Stimulated activated CD4-positive, alpha-beta T cell treated with anti-CD3 and anti-CD28 coated beads, Interleukin-2, amount 100 ng/mL, for 4 hours (primary cell): ENCODE results near the gene SMPD3.

Experiments
- DNase-seq: peaks from one replicate; pipeline ENCODE4 v3.0.0-alpha.2; 2020; ENCODE audit warnings: low read depth

Gene SMPD3

DNA sequence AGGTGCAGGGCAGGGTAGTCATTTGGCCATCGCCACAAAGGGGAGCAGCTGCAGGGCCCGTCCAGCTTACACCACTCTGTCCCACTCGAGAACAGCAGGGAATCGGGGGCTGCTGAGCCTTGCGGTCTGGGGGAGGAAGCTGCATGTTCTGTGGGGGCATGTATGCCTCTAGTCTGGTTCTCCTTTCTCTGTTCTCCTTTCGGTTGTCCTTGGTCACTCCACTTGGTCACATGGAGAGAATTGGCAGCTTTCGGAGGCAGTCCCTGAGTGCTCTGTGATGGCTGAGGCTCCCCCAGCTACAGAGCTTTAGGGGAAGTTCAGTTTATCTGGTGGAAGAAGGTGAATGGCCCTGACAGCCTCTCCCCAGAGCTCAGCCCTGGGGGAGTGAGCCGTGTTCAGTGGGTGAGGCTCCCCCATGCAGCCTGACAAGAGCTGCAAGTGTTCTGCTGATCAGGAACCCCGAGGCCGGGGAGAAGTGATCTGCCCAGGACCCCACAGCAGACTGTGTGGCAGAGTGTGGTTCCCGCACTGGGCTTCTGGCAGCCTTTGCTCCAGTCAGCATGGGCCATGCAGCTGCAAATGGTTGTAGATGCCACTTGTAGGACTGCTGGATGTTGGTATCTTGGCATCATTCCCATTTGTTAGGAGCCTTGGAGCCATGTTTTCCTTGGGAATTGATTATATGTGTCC is 22.3 kb upstream of the SMPD3 start:
- no peak for DNase-seq

DNA sequence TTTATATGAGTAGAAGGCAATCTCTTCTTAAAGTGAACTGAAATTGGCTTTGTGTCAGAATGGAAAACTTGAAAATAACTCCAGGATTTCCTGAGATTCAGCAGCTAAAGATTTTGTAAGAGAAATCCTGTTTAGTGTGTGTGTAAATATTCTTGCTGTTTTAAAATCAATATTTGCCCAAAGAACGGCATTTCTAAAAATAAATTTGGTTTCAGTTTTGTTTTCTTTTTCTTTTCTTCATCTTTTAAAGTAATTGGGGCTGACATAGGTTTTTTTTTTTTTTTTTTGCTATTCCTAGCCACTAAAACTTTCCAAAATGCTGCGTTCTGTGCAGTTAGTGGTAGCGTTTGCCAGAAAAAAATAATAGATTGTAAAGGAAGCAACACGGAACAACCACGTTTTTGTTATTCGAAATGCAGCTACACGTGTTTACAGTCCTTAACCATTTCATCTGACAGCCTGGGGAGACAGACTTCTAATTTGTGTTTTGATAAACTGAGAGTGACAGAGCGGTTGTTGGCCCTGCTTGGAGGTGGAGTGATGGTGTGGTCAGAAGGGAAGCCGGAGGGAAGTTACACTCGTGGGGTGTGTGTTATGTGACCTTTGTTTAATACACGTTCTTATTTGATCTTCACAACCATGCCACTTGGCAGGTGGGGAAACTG is 21.6 kb upstream of the SMPD3 start:
- DNase-seq, result no peak

DNA sequence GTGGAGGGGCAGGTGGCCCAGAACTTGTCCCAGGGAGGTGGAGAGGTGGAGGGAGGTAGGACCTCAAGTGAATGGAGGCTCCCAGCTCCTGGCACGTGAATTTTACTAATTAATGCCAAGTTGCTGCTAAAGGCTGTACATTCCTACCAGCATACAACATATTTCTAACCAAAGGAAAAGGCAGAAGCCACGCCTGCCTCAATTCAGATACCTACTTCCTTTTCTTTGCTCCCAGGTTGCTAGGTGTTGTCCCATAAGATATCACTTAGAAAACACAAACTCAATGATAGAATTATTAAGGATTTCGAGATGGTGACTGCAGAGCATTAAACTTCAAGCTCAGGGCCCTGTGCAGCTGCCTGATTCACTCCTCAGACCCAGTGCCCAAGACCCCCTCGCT is 20.5 kb upstream of the SMPD3 start:
- no peak for DNase-seq

DNA sequence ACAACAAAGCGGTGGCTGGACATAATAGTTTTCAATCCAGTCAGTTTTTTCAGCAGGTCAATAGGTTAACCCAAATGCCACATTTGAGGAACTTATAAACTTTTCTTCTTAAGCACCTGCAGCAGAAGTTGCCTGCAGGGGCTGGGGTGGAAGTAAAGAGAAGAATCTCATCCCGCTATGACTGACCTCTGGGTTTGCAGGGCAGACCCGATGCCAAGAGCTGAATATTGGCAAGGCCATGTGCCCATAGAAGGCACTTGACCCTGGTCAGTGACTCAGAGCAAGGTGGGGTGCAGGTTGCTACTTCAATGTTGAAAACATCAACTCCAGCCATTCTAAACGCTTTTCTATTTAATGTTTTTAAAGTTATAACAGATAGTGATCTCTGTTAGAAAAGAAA is 17.9 kb upstream of the SMPD3 start:
- no peak for DNase-seq

DNA sequence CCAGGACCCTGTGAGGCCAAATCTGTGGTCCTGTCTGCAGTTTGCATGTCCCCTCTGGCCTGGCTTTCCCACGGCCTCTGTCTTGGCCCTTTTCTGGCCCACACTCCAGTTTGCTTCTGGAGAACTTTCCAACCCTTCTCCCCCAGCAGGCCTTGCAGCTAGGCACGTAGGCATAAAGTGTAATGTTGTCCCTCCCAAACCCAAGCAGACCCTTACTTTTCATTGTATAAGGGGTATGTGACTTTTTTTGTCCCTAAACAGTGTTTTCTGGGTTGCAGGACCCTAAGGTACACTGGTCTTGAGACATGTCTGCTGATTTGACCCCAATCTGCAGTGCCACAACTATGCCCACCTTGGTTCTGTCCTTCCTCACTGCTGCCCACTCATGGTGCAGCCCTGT is 15.6 kb upstream of the SMPD3 start:
- no peak for DNase-seq

DNA sequence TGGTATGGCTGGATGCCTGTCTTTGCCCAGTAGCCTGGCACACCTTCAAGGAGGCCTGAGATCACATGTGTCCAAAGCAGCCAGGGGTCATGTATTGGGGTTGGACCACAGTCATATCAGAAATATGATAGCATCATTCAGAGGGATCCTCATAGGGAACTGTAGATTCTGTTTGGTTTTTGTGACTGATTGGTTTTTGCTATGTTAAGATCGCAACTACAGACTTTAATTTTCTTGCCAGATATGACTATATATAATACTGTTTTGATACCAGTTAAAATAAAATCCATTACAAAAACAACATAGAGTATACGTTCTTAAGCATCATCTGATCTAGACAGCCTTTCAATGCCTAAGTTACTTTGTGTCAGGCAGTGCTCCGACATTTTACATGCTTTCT is 11.8 kb upstream of the SMPD3 start:
- no peak for DNase-seq

DNA sequence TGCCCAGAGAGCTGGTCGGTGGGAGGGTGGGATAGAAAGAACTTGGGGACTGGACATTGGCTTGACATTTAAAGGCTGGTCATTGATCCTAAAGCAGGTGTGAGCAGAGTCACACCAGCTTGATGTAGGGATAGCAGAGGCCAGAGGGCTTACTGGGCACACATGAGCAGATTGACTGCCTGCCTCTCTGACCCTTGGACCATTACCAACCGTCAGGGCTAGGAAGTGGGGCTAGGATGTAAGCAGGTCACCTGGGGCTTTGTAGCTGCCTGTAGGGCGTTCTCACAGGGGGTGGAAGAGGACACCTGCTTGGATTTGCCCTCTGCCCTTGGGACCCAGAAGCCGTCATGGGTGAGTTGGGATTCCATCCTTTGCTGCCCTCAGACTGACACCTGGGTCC is 11.1 kb upstream of the SMPD3 start:
- DNase-seq, result no peak

DNA sequence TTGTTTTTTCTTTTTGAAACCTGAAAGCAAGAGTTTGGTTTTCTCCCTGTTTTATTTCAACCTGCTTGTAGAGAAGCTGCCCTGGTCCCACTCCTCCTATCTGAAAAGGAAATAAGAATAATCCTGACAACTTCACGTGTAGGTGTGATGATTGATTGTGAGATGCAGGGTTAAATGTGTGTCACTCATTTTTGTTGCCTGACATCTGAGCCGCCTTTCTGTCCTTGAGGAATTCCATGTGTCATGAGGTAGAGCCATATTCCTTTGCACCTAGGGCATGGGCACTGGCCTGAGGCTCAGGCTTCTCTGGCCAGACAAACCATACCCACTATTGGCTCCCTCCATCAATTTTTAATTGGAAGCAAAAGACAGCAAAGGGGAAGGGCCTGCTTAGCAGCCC is 10.2 kb upstream of the SMPD3 start:
- DNase-seq, result no peak

DNA sequence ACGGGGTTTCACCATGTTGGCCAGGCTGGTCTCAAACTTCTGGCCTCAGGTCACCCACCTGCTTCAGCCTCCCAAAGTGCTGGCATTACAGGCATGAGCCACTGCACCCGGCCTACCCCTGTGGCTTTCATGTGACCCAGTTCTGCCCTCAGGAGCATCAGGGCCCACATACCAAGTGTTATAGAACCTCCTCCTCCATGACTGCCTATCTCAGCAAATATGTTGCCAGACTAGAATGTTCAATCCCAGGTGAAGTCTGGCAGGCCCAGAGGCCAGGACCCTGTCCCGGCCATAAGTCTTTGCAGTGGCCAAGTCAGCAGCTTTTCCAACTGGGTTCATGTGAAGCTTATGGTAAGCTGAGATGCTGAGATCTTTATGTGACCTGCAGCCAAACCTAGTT is 9.8 kb upstream of the SMPD3 start:
- DNase-seq, result no peak

DNA sequence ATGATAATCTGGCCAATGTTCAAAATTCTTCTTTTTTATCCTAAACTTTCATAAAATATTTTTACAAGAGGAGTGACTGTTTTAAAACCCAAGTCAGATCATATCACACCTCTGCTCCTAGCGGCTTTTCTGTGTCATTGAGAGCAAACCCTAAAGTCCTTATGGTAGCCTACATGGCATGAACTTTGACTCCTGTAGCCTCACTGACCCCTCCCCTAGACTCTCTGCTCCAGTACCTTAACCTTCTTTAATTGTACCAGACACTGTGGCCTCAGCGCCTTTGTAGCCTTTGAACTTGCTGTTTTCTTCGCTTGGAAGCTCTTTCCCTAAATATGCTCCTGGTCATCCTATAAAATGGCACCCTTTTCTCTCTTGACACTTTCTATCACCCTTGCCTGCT is 7.3 kb upstream of the SMPD3 start:
- no peak for DNase-seq

DNA sequence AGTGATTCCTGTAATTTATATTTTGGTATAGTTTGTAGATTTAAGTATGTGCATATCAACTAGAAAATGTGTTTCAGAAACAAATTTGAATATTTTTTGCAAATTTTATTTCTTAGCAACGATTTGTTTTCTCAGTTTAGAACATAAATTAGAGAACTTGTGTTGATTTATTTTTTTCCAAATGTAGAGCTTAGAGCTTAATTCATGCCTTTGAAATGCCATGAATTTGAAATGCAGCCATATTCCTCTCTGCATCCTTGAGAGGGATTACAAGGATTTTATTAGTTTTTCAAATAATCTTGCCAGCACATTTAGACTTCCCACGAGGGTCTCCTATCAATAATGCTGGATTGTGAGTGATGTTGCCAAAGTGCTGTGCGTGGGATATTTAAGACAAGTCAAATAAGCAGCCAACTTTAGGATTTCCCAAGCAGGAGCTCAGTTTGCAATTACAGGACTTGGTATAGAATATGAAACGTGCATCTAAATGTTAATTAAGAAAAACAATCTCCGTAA is 6.7 kb upstream of the SMPD3 start:
- DNase-seq, result no peak

DNA sequence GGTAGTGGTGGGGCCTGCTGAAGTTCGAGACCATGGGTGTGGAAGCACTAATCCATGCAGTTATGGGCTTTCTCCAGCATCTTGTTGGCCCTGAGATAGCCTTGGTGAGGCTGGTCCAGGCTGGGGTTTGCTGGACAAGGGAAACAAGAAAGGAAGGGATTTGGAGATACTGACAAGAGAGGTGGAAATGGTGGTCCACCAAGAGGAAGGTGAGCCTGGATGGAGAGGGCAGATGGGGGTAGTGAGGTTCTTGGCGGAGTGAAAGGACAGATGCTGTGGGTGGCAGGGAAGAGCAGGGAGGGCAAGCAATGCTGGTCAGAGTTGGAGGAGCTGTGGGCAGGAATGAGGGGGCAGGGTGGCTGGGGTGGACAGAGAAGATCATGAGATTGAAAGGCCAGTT is 5.5 kb upstream of the SMPD3 start:
- DNase-seq, result no peak

DNA sequence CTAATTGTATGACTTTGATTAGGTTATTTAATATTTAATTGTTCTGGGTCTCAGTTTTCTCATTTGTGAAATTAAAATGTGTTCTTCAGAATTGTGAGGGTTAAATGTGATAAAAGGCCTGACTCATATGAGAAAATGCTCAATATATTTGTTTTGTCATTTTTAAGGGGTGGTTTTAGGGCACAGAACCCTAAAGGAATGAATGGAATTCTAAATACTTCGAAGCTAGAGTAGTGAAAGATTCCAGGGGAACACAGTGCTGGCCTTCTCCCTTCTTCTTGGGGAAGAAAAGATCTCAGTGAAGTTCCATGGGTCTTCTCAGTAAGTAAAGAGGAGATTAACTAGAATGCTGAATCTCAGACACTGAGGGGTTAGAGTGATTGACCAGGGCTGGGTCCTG is 3.9 kb upstream of the SMPD3 start:
- no peak for DNase-seq

DNA sequence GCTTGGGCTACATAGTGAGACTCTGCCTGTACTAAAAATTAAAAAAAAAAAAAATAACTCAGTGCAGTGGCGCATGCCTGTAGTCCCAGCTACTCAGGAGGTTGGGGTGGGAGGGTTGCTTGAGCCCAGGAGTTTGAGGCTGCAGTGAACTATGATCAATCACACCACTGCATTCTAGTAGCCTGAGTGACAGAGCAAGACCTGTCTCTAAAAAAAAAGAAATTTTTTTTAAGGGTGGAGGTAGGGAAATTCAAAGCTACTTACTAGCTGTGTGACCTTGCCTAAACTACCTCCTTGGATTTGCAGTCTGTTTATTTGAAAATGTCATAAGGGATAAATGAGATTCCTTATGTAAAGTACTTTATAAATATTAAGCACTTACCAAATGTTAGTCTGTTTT is 3.4 kb upstream of the SMPD3 start:
- no peak for DNase-seq

DNA sequence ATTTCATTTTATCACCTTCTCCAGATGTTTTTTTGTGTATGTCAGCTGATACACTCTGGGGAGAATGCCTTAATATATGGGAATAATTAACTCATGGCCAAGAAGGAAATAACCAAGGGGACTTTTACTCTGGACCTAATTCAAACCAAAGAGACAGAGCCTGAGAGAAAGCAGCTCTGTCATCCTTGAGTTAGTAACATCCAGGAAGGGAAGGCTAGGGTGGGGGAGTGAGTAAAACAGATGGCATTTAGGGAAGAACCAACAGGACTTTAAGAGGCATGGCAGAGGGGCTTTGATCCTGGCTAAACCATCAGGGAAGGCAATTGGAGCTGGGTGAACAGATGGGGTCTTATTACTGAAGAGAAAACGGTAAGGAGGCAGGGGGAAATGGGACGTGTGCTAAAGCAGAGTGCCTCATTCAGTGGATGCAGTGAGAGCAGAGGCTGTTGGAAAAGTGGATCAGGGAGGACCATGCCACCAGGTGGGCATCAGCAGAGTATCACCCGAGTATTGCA is 2.5 kb upstream of the SMPD3 start:
- no peak for DNase-seq

DNA sequence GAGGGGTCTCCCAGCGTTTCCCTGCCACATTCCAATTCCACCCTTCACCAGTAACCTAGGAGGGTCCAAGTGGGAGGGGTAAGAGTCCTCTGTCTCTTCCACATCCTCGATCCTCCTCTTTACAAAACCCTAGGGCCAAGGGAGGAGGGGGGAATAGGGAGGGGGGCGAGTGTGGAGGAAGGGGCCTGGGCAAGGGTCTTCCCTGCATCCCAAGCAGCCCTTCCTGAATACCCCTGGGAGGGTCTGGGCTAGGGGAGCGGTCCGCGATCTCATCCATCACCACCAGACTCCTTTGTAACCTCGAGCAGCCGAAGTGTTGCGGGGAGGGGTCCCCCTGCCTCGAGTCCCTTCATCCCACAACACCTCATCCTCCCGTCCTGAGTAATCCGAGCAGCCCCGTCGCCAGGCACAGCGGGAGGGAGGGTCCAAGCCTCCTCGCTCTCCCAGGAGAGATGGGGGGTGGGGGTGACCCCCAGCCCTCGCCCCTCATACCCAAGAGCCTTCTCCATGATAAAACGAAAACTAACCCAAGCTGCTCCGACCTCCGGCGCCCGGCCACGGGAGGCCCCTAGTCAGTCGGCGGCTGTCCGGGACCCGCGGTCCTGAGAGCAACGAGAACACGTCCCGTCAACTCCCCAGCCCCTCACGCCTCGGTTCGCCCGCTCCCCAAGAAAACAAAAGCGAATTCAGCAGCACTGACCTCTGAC is 502 bp downstream of the SMPD3 start:
- no peak for DNase-seq

DNA sequence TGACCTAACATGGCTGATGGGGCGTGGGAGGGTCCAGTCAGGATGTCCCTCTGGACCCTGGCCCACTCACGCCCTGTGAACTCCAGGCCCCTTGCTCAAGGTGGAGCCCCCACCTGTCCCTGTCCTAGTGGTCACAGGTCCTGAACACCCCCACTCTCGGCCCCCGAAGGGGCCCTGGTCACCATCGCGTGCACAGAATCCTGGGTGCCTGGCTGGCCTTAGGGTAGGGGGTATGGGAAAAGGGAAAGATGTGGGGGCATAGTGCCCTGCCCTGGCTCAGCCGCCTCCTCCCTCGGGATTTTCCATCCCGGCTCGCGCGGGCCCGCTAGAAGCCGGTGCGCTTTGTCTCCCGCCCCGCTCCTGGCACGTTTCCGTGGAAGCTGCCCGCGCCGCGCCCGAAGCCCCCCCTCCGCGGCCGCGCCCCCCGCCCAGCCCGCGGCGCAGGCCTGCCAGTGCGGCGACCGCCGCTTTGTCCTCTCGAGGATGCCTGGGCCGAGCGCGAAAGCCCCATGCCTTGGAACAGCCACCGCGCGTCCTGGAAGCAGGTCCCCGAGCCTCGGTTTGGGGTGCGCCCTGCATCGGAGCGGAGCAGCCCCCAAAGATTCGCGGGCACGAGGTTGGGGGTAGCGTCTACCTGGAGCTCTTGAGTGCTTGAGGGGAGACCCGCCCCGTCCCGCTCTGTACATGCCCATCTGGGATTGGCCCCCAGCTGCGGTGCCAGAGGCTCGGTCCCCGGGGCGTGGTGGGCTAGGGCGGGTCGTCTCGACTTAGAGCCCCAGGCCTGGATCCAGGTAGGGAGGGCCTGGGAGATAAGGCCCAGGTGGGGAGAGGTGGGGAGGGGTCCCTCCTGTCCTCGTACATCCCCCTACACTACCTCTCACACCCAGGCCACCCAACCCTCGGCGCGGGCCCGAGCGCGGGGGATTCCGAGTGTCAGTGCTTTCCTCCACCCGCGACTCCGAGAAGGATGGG is 1.3 kb downstream of the SMPD3 start:
- DNase-seq, result no peak

DNA sequence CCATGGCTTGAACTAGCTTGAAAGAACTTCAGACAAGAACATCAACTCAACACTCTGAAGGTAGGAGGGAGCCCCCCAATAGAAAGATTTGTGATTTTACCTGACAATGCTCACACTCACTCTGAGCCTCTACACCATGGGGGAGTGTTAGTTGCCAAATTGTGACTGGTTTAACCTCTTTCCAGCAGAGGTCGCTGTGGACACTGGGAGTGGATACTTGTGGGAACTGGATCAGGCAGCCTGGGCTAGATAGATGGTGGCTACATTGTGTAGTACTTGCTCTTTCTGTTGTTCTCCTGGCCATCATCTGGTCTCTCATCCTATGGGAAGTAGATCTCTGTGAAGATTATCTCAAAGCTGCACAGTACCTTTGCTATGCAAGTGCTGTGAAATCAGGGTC is 2.9 kb downstream of the SMPD3 start:
- DNase-seq, result no peak

DNA sequence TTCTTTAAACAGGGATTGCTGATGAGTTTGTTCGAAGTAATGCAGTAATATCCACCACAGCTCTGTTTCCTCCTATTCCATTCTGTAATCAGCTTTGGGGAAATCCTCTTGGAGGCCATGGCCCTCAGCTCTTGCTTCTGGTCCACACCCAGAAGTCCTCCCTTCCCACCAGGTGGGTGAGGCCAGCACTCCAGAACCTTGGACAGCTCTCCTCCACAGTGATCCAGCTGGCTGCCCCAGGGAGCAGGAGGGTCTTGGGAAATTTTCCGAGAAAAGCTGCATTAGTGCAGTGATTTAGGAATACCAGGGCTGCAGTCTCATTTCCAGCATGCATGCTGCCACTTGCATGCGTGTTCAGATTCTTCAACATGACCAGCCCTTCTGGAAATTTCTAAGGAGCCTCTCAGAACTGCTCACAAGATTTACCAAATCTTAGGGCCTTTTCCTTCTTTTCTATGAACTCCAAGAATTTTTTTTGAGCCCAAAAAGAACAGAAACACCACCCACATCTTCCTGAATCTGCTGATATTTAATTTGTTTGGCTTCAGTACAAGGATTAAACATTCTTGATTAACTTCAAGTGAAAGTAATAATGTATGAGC is 4.2 kb downstream of the SMPD3 start:
- no peak for DNase-seq

DNA sequence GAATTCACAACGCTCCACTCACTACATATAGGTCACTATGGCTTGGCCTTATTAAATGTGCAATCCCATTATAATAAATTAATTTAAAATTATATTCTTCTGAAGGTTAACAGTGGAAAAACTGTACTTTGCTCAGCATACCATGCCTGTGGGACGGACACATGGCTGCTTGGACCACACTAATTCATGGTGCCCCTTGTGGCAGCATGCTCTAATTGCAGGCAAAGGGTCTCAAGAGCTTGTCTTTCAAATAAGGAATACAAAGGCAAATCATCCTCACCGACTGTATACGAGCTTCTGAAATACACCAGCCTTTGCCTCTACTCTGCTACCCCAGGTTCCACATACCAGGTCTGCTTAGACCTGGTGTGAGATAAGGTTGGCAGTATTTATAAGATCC is 11.7 kb downstream of the SMPD3 start:
- DNase-seq, result no peak

DNA sequence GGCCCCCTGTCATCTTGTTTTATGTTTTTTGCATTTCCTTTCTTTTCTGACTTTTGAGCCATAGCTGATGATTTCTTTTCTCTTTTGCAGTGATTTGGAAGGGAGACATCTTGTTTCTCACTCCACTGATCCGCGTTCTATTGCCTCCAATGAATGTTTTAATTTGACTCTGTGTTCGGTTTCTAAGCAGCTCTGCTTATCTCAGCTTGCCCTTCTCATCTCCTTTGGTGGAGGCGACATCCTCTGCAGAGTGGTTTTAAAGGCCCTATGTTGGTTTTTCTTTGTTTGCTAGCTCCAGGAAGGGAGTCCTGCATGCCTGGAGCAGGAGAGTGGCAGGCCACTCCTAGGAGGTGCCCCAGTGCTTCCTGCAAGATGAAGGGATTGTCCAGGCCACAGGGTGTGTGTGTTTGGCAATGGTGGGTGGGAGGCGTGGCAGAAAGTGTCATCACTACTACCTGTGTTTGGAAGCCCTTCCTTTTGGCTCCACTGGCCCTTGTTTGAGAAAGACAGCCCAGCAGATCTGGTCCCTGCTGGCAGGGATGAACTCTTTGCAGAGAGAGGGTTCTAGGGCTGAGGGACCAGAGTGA is 13.6 kb downstream of the SMPD3 start:
- no peak for DNase-seq
